ENCODE results near the gene MAP3K2. TPM values are rescaled to one million over a fixed set of nuclear protein-coding genes. Genes with fewer than 3 reads are reported as not detected.
A peak's percentile ranks its signal among the peaks of the same experiment; 100 is the strongest.

The MAP3K2 gene
- total and polyA plus RNA-seq, 2 of the 8 experiments (the other 6 are each of a cell fraction or from before 2014, with no cell fraction given): 2.0 to 23.2 TPM

DNA sequence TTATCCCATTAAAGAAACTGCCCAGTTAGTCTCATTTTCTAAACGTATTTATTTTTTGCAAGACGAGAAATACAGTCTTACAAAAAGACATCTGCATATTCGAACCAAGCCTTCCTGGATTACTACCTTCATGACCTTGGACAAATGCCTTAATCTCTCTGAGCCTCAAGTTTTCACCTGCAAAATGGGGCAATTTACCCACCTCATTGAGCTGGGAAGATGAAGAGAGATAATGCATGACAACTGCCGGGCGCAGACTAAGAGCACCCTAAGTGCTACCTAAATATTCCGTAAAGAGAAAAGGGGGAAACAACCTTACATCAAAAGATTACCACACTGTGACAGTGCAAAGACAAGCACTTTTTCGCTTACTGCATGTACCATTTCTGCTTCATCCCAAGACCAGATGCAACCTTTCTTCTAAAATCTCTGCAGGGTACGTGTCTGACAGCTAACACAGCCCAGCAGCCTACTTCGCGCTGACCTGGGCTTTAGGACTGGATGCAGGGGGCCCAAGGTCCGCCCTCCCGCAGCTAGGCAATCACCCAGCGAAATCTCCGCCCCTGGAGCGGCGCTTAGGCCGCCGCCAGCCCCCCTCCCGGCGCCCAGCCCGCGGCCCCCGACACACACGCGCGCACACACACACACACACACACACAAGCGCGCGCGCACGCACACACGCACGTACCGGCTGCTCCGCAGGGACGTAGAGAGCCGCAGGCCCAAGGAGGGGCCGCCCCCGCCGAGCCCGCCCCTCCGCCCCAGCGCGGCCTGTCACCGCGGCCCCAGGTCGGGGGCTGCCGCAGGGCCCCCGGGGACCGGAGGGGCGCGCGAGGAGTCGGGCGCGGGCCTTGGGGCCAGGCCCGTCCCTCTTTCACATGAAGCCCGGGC is 766 bp downstream of the MAP3K2 start (continued):
- no peak for TF ChIP-seq CHD1 (IDR thresholded peaks at IDR 0.05; ENCODE audit: low read depth, low read length)
- no peak for TF ChIP-seq BRCA1 (IDR thresholded peaks at IDR 0.05; ENCODE audit: low read depth, low read length)
- no peak for TF ChIP-seq NRF1 (IDR thresholded peaks at IDR 0.05; ENCODE audit: low read depth, low read length)
- peak; percentile 76 to 86; a peak in 3 of 4 replicates for TF ChIP-seq SIN3A (conservative IDR thresholded peaks at IDR 0.05 in 1 of 2, IDR thresholded peaks at IDR 0.05 in 1 of 2; ENCODE audit: low read depth in 1 of 2, low read length in 2 of 2)
- TF ChIP-seq TEAD4 (IDR thresholded peaks at IDR 0.05; ENCODE audit: low read depth, low read length): no peak
- TF ChIP-seq CTBP2 (IDR thresholded peaks at IDR 0.05; ENCODE audit: borderline replicate concordance, insufficient read depth, insufficient read length, low read length): no peak
- no peak for TF ChIP-seq HDAC2 (IDR thresholded peaks at IDR 0.05; ENCODE audit: borderline replicate concordance in 1 of 2, low read depth in 2 of 2, low read length in 2 of 2)
- TF ChIP-seq SP4 (IDR thresholded peaks at IDR 0.05; ENCODE audit: low read length): no peak
- TF ChIP-seq KDM5A (IDR thresholded peaks at IDR 0.05; ENCODE audit: low read length): no peak
- TF ChIP-seq HDAC6 (IDR thresholded peaks at IDR 0.05; ENCODE audit: low read depth, low read length): no peak
- 0 out of 2 replicates have a peak, but pooled peaks have one; percentile 61 for TF ChIP-seq FOSL1 (IDR thresholded peaks at IDR 0.05; ENCODE audit: insufficient read depth, low read depth, low read length)
- peak; percentile 53; the same call in 1 of the 2 replicates for TF ChIP-seq EGR1 (IDR thresholded peaks at IDR 0.05; ENCODE audit: borderline replicate concordance, low read depth, low read length)
- no peak for TF ChIP-seq TCF12 (IDR thresholded peaks at IDR 0.05; ENCODE audit: low read depth, low read length)
